CD4-positive, alpha-beta T cell (primary cell): ENCODE measurements around the gene NELFA. TPM values are rescaled to one million over a fixed set of nuclear protein-coding genes. Genes with fewer than 3 reads are reported as not detected.

Experiments used
- ATAC-seq: fragments of 200-7000 bp; cut with Tn5 transposase; one replicate; pipeline ENCODE4 v1.10.0; 2022; ENCODE audit warnings: mild to moderate bottlenecking; ENCODE audit not compliant: poor library complexity
- CTCF ChIA-PET: fragments of 350-600 bp; sonication (Branson Sonifier 250); formaldehyde crosslinking; loops from one replicate; lab custom pipeline; 2021; ENCODE audit warnings: antibody characterized with exemption, inconsistent platforms; lab: Charles Lee
- POLR2A ChIA-PET: fragments of 350-600 bp; sonication (Branson Sonifier 250); formaldehyde crosslinking; loops from one replicate; lab custom pipeline; 2021; ENCODE audit warnings: antibody characterized with exemption, inconsistent platforms; lab: Charles Lee
- DNase-seq, 14 experiments: peaks; one replicate each; pipeline ENCODE4 v3.0.0-alpha.2; 2013 to 2020; ENCODE audit warnings: mixed read lengths in 2 of 14
- H3K27ac ChIP-seq, 2 donors: one replicate each; pipeline versions ENCODE4 v1.5.1 to v1.7.0; 2013; ENCODE audit warnings: low read length in 2 of 2, low read depth in 1 of 2, mild to moderate bottlenecking in 1 of 2
- H3K27me3 ChIP-seq, 2 experiments: 1 replicate in 1 of 2; 2 replicates in 1 of 2; pipeline versions ENCODE4 v1.6.1 to v1.7.0; 2013; ENCODE audit warnings: low read length in 2 of 2, control low read depth in 1 of 2, mild to moderate bottlenecking in 1 of 2, moderate library complexity in 1 of 2; ENCODE audit not compliant: insufficient read depth in 2 of 2, control insufficient read depth in 1 of 2
- H3K36me3 ChIP-seq: one replicate; pipeline ENCODE4 v1.6.1; 2013; ENCODE audit warnings: low read length, control low read depth; ENCODE audit not compliant: insufficient read depth
- H3K4me1 ChIP-seq: one replicate; pipeline ENCODE4 v1.6.1; 2013; ENCODE audit warnings: low read length, control low read depth; ENCODE audit not compliant: insufficient read depth
- H3K4me3 ChIP-seq: one replicate; pipeline ENCODE4 v1.5.1; 2013; ENCODE audit warnings: mild to moderate bottlenecking, low read length, moderate library complexity
- H3K9me3 ChIP-seq, 2 experiments: 1 replicate in 1 of 2; 2 replicates in 1 of 2; pipeline versions ENCODE4 v1.6.1 to v1.7.0; 2013; ENCODE audit warnings: low read length in 2 of 2, mild to moderate bottlenecking in 2 of 2, control low read depth in 1 of 2, moderate library complexity in 1 of 2; ENCODE audit not compliant: control insufficient read depth in 1 of 2, insufficient read depth in 1 of 2
- H3K27ac Mint-ChIP-seq: one replicate; pipeline ENCODE4 v1.8.0; 2020; ENCODE audit warnings: mixed read lengths
- H3K27me3 Mint-ChIP-seq: one replicate; pipeline ENCODE4 v1.8.0; 2021; ENCODE audit warnings: mixed read lengths
- H3K36me3 Mint-ChIP-seq: one replicate; pipeline ENCODE4 v1.8.0; 2021; ENCODE audit warnings: low read depth, mixed read lengths
- H3K4me1 Mint-ChIP-seq: one replicate; pipeline ENCODE4 v1.8.0; 2021; ENCODE audit warnings: low read depth, mixed read lengths
- H3K4me3 Mint-ChIP-seq: one replicate; pipeline ENCODE4 v1.8.0; 2020; ENCODE audit warnings: mild to moderate bottlenecking, mixed read lengths
- H3K9me3 Mint-ChIP-seq: one replicate; pipeline ENCODE4 v1.8.0; 2020; ENCODE audit warnings: mixed read lengths
- intact Hi-C, 2 experiments: fragments of 100-400 bp; cut with DNase I in 1 of 2; cut with micrococcal nuclease in 1 of 2; formaldehyde crosslinking; loops; one replicate each; pipeline versions ENCODE4 v1.15.1 to v1.9.0; 2023 to 2025; cut with DNase I, micrococcal nuclease
- total RNA-seq, 174 experiments: library from RNA in 2 of 174; stranded (reverse) in 2 of 174; gene quantifications; one replicate each; pipeline ENCODE4 v1.2.3 and lab custom pipeline; 2021 to 2026
- TF ChIP-seq, protein P1 (sequence below): fragments of 200-600 bp; IDR thresholded peaks from one replicate; pipeline ENCODE4 v1.8.0; 2022; ENCODE audit warnings: antibody characterized with exemption, mild to moderate bottlenecking

The NELFA gene
- total RNA-seq, 2 experiments from 2014 or later = 39.9 to 40.1 TPM

DNA sequence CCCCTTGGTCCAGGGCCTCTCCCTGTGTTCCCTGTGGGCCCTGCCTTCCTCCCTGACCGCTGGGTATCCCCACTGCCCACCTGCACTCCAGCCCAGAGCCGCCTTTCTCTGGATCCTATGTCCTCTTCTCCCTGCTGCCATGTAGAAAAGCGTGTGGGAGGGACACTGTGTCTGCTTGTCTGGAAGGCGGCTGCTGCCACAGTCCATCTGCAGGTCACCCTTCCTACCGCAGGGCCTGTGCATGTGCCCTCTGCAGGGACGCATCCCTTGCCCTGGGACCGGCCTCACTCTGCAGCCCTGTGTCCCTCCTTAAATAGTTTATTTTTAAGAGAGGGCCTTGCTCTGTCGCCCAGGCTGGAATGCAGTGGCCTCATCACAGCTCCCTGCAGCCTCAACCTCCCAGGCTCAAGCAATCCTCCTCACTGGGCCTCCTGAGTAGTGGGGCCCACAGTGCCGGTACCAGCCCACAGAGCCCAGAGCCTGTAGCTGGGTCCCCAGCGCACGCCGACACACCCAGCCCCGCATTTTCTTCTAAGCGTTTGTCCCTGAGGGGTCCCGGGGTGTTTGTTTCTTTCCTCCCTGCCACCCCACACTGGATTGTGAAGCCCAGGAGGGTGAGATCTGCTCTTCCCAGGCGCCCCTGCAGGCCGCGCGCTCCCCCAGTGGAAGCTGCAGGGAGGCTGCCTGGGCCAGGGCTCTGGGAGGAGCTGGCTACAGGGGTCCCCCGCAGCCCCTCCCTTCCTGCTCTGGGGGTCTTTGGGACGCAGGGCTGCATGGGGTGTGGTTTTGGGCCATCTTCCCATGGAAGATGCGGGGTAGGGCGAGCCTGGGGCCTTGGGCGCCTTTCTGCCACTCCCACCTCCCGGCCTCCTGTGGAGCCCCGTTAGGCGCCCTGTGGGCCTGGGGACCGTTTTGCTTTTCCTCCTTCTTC lies 37.5 kb upstream of the NELFA start:
- peaks cover 0 to 35% of the 10 kb centered on the region in 2 experiments for H3K9me3 ChIP-seq
- H3K4me3 Mint-ChIP-seq = peak overlapping the region; percentile 11
- no peak overlapping the region for H3K27ac Mint-ChIP-seq
- no peak overlapping the region for H3K27ac ChIP-seq
- H3K27me3 ChIP-seq = peaks cover 15 to 23% of the 10 kb centered on the region in 2 experiments
- intact Hi-C loops = no loop called here
- POLR2A ChIA-PET = interaction anchor here (1.3 kb wide), 1 partner anchor 37 kb away, joined by 4 read pairs; the partner anchor contains the start of gene NELFA
- no peaks in the 10 kb centered on the region for H3K36me3 ChIP-seq
- CTCF ChIA-PET = no interaction called here
- H3K9me3 Mint-ChIP-seq = no peaks in the 10 kb centered on the region
- TF ChIP-seq, protein P1, sequence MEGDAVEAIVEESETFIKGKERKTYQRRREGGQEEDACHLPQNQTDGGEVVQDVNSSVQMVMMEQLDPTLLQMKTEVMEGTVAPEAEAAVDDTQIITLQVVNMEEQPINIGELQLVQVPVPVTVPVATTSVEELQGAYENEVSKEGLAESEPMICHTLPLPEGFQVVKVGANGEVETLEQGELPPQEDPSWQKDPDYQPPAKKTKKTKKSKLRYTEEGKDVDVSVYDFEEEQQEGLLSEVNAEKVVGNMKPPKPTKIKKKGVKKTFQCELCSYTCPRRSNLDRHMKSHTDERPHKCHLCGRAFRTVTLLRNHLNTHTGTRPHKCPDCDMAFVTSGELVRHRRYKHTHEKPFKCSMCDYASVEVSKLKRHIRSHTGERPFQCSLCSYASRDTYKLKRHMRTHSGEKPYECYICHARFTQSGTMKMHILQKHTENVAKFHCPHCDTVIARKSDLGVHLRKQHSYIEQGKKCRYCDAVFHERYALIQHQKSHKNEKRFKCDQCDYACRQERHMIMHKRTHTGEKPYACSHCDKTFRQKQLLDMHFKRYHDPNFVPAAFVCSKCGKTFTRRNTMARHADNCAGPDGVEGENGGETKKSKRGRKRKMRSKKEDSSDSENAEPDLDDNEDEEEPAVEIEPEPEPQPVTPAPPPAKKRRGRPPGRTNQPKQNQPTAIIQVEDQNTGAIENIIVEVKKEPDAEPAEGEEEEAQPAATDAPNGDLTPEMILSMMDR = no peak
- DNase-seq (peak in 1 of 14 experiments; percentile 25), ATAC-seq (no peak)
- H3K27me3 Mint-ChIP-seq = peaks cover 28% of the 10 kb centered on the region
- no peak overlapping the region for H3K4me3 ChIP-seq
- peaks cover 19% of the 10 kb centered on the region for H3K4me1 ChIP-seq
- no peaks in the 10 kb centered on the region for H3K36me3 Mint-ChIP-seq
- H3K4me1 Mint-ChIP-seq = no peaks in the 10 kb centered on the region

DNA sequence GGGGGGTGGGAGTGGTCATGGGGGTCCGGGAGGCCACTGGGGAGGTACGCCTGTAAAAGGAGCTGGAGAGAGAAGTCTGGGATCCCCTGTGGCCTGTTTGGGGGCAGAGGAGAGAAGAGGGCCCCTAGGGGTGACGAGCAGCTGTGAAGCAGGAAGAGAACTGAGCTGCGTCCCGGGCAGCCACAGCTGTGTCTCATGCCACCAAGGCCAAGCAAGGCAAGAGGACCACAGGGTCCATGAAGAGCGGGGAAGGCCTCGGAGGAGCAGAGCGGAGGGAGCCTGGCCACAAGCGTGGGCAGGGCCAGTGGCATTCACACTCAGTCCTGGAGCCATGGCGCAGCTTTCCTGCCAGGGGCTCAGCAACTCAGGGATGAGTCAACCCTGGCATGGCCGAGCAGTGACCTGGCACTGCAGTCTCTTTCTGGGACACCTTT lies 36.8 kb upstream of the NELFA start:
- Histone ChIP-seq H3K36me3 (no peaks in the 10 kb centered on the region), H3K27ac (no peak overlapping the region), H3K9me3 (peaks cover 0 to 37% of the 10 kb centered on the region in 2 experiments), H3K4me3 (no peak overlapping the region), H3K27me3 (peaks cover 14 to 18% of the 10 kb centered on the region in 2 experiments), H3K4me1 (peaks cover 27% of the 10 kb centered on the region)
- no peaks in the 10 kb centered on the region for H3K4me1 Mint-ChIP-seq
- intact Hi-C loops = no loop called here
- H3K27me3 Mint-ChIP-seq = peaks cover 23% of the 10 kb centered on the region
- H3K36me3 Mint-ChIP-seq = no peaks in the 10 kb centered on the region
- peak in 1 of 14 experiments; percentile 15 for DNase-seq
- H3K27ac Mint-ChIP-seq = no peak overlapping the region
- TF ChIP-seq, protein P1 = no peak
- ATAC-seq = no peak
- H3K9me3 Mint-ChIP-seq = no peaks in the 10 kb centered on the region
- CTCF ChIA-PET = no interaction called here
- POLR2A ChIA-PET = interaction anchor here (1.3 kb wide), 1 partner anchor 36 kb away, joined by 4 read pairs; the partner anchor contains the start of gene NELFA
- H3K4me3 Mint-ChIP-seq = no peak overlapping the region

DNA sequence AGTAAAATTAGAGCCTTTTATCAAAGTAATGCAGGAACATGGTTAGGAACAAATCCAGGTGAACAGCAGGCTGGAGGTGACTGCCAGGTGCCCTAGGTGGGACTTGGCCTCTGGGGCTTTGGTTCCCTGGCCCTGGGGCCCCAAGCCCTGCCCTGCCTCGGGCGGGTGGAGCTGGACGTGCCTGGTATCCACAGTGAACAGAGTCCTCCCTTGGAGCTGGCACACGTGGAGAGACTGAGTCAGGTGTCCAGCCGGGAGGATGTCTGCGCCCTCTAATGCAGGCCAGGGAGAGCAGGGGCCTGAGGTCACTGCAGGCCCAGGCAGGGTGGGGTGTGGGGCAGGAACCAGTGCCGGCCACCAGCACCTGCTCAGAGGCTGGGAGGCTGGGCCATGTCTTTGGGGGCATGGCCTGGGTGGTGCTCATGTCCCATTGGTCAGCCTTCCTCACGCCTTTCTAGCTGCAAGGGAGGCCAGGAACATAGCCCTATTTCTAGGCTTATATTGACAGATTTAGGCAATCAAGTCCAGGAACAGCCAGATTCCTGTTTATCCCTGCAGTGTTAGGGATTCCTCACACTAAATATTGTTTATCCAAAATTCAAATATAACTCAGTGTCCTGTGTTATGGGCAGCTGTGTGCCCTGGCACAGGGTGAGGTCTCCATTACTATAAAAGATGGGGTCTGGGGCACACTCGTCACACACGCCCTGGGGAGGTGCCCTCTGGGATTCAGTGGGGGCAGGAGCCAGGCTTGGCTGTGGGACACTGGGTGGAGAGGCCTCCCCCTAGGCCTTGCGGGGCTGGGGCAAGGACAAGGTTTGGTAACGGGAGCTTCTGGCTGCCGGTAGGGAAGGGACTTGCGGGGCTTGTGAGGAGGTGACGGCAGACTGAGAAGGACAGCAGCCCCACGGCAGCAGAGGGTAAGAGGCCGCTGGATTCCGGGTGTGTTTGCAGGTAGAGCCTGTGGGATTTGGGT lies 36.1 kb upstream of the NELFA start:
- peaks cover 0 to 37% of the 10 kb centered on the region in 2 experiments for H3K9me3 ChIP-seq
- peaks cover 4% of the 10 kb centered on the region for H3K4me1 Mint-ChIP-seq
- TF ChIP-seq, protein P1 = no peak
- H3K27me3 ChIP-seq = peaks cover 16 to 18% of the 10 kb centered on the region in 2 experiments
- intact Hi-C loops = no loop called here
- H3K9me3 Mint-ChIP-seq = no peaks in the 10 kb centered on the region
- no peak overlapping the region for H3K4me3 ChIP-seq
- peaks cover 27% of the 10 kb centered on the region for H3K27me3 Mint-ChIP-seq
- DNase-seq (peak in 1 of 14 experiments; percentile 28), ATAC-seq (no peak)
- no peaks in the 10 kb centered on the region for H3K36me3 ChIP-seq
- H3K4me3 Mint-ChIP-seq = no peak overlapping the region
- H3K36me3 Mint-ChIP-seq = no peaks in the 10 kb centered on the region
- ChIA-PET CTCF (no interaction called here), POLR2A (interaction anchor here (1.3 kb wide), 1 partner anchor 36 kb away, joined by 4 read pairs; the partner anchor contains the start of gene NELFA)
- H3K4me1 ChIP-seq = peaks cover 27% of the 10 kb centered on the region
- no peak overlapping the region for H3K27ac Mint-ChIP-seq
- no peak overlapping the region for H3K27ac ChIP-seq
